ENCODE measurements around the gene IRF4. TPM values are rescaled to one million over a fixed set of nuclear protein-coding genes. Genes with fewer than 3 reads are reported as not detected.

Gene IRF4
- polyA plus RNA-seq, 1 of the 3 experiments (the other 2 are of a cell fraction), result not detected

- H3K9me3 ChIP-seq, result no peaks in the 10 kb centered on the region
- H3K4me3 ChIP-seq (ENCODE audit: low read depth in 2 of 2, low read length in 1 of 2), result no peak overlapping the region
- TF ChIP-seq MAX (IDR thresholded peaks at IDR 0.05; ENCODE audit: low read depth), result no peak
- TF ChIP-seq NRF1 (IDR thresholded peaks at IDR 0.05; ENCODE audit: low read depth, low read length), result no peak
- TF ChIP-seq, protein P1, sequence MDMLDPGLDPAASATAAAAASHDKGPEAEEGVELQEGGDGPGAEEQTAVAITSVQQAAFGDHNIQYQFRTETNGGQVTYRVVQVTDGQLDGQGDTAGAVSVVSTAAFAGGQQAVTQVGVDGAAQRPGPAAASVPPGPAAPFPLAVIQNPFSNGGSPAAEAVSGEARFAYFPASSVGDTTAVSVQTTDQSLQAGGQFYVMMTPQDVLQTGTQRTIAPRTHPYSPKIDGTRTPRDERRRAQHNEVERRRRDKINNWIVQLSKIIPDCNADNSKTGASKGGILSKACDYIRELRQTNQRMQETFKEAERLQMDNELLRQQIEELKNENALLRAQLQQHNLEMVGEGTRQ (IDR thresholded peaks at IDR 0.05; ENCODE audit: borderline replicate concordance, low read depth, low read length), result no peak
- no peak for TF ChIP-seq TEAD4 (IDR thresholded peaks at IDR 0.05; ENCODE audit: borderline replicate concordance, insufficient read depth)
- TF ChIP-seq JUND (IDR thresholded peaks at IDR 0.05), result no peak
- no peak for TF ChIP-seq REST (IDR thresholded peaks at IDR 0.05; ENCODE audit: low read depth, low read length)
- TF ChIP-seq SIN3A (IDR thresholded peaks at IDR 0.05; ENCODE audit: borderline replicate concordance, low read depth, low read length), result no peak
- TF ChIP-seq GABPA (IDR thresholded peaks at IDR 0.05; ENCODE audit: low read depth), result no peak
- WGBS (ENCODE audit: low lambda C conversion rate), result 29% methylated on average over 19 of the region's 19 CpGs
- no peaks in the 10 kb centered on the region for H3K79me2 ChIP-seq (ENCODE audit: insufficient read depth)
- no peak overlapping the region for H2AFZ ChIP-seq (ENCODE audit: low read depth)
- H3K27ac ChIP-seq (ENCODE audit: low read depth in 2 of 2, low read length in 1 of 2), result no peak overlapping the region
- no peaks in the 10 kb centered on the region for H3K9me2 ChIP-seq
- POLR2A ChIA-PET, result no interaction called here
- no peak overlapping the region for H3K9ac ChIP-seq
- H4K20me1 ChIP-seq (ENCODE audit: insufficient read depth), result no peaks in the 10 kb centered on the region
- CTCF ChIA-PET, result no interaction called here
- DNase-seq, result no peak
- H3K36me3 ChIP-seq (replicated peaks in 1 of 2; ENCODE audit: control insufficient read depth in 1 of 2, insufficient read depth in 2 of 2, low read length in 1 of 2), result no peaks in the 10 kb centered on the region
- H3K27me3 ChIP-seq (ENCODE audit: insufficient read depth), result peaks cover 66% of the 10 kb centered on the region; the same call in 1 of the 2 replicates
- H3K4me1 ChIP-seq (ENCODE audit: control insufficient read depth in 1 of 2, insufficient read depth in 2 of 2, low read depth in 1 of 2, low read length in 1 of 2), result no peaks in the 10 kb centered on the region; a peak in 1 of 4 replicates
- H3K4me2 ChIP-seq, result no peak overlapping the region
- H3F3A ChIP-seq (replicated peaks; ENCODE audit: insufficient read depth), result no peaks in the 10 kb centered on the region
Observed at GRCh38 chr6:448296-449056, 56.9 kb downstream of the IRF4 start.

GRCh38 chr6:449057-449430 is 57.5 kb downstream of the IRF4 start:
- H3K4me1 ChIP-seq (ENCODE audit: control insufficient read depth in 1 of 2, insufficient read depth in 2 of 2, low read depth in 1 of 2, low read length in 1 of 2), result no peaks in the 10 kb centered on the region; a peak in 1 of 4 replicates
- no peak overlapping the region for H2AFZ ChIP-seq (ENCODE audit: low read depth)
- POLR2A ChIA-PET, result no interaction called here
- H4K20me1 ChIP-seq (ENCODE audit: insufficient read depth), result no peaks in the 10 kb centered on the region
- no peak overlapping the region for H3K9ac ChIP-seq
- peaks cover 62% of the 10 kb centered on the region; the same call in 1 of the 2 replicates for H3K27me3 ChIP-seq (ENCODE audit: insufficient read depth)
- H3K36me3 ChIP-seq (replicated peaks in 1 of 2; ENCODE audit: control insufficient read depth in 1 of 2, insufficient read depth in 2 of 2, low read length in 1 of 2), result no peaks in the 10 kb centered on the region
- no peaks in the 10 kb centered on the region for H3F3A ChIP-seq (replicated peaks; ENCODE audit: insufficient read depth)
- CTCF ChIA-PET, result no interaction called here
- no peaks in the 10 kb centered on the region; the same call in 1 of the 2 replicates for H3K9me2 ChIP-seq
- H3K79me2 ChIP-seq (ENCODE audit: insufficient read depth), result no peaks in the 10 kb centered on the region
- H3K9me3 ChIP-seq, result no peaks in the 10 kb centered on the region
- no peak overlapping the region for H3K27ac ChIP-seq (ENCODE audit: low read depth in 2 of 2, low read length in 1 of 2)
- no peak overlapping the region for H3K4me2 ChIP-seq
- TF ChIP-seq POLR2AphosphoS5 (IDR thresholded peaks at IDR 0.05; ENCODE audit: low read depth, low read length), result no peak
- TF ChIP-seq USF1 (IDR thresholded peaks at IDR 0.05; ENCODE audit: borderline replicate concordance, low read depth), result no peak
- TF ChIP-seq MXI1 (IDR thresholded peaks at IDR 0.05; ENCODE audit: low read depth, low read length), result no peak
- TF ChIP-seq MAX (IDR thresholded peaks at IDR 0.05; ENCODE audit: low read depth), result no peak
- no peak for TF ChIP-seq FOSL2 (IDR thresholded peaks at IDR 0.05; ENCODE audit: borderline replicate concordance, low read depth)
- TF ChIP-seq, protein P2, sequence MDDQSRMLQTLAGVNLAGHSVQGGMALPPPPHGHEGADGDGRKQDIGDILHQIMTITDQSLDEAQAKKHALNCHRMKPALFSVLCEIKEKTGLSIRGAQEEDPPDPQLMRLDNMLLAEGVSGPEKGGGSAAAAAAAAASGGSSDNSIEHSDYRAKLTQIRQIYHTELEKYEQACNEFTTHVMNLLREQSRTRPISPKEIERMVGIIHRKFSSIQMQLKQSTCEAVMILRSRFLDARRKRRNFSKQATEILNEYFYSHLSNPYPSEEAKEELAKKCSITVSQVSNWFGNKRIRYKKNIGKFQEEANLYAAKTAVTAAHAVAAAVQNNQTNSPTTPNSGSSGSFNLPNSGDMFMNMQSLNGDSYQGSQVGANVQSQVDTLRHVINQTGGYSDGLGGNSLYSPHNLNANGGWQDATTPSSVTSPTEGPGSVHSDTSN (IDR thresholded peaks at IDR 0.05), result no peak
- no peak for TF ChIP-seq RFX5 (IDR thresholded peaks at IDR 0.05; ENCODE audit: low read length)
- no peak for TF ChIP-seq RAD21 (IDR thresholded peaks at IDR 0.05; ENCODE audit: low read length)
- TF ChIP-seq EP300 (IDR thresholded peaks at IDR 0.05; ENCODE audit: borderline replicate concordance in 1 of 2, low read depth in 1 of 2, low read length in 1 of 2), result no peak
- TF ChIP-seq JUND (IDR thresholded peaks at IDR 0.05), result no peak
- H3K4me3 ChIP-seq (ENCODE audit: low read depth in 2 of 2, low read length in 1 of 2), result no peak overlapping the region
- 28% methylated on average over 9 of the region's 12 CpGs for WGBS (ENCODE audit: low lambda C conversion rate)
- no peak for DNase-seq

Data from SK-N-SH (cell line).